Right renal cortex interstitium (tissue), 3 donors: ENCODE measurements around the gene TIMM13. TPM values are rescaled to one million over a fixed set of nuclear protein-coding genes. Genes with fewer than 3 reads are reported as not detected.
"Not testable (repeated sequence)": the region's sequence is repeated elsewhere in the genome, so short reads cannot be mapped to it uniquely, and the experiment has no call there.

ENCODE experiments used
- DNase-seq, 3 donors: peaks; one replicate each; pipeline ENCODE4 v3.0.0-alpha.2; 2013; ENCODE audit warnings: low read depth in 3 of 3, low spot score in 2 of 3
- polyA plus RNA-seq, 3 donors: library from polyadenylated mRNA; unstranded; fragments of 120-200 nt; gene quantifications; one replicate each; pipeline ENCODE4 v1.2.1, GENCODE V29; 2013; ENCODE audit not compliant: insufficient read length in 3 of 3

TIMM13 gene
- 10 to 100 TPM; 55.2 to 73.1 (median 56.7) TPM for polyA plus RNA-seq

DNA sequence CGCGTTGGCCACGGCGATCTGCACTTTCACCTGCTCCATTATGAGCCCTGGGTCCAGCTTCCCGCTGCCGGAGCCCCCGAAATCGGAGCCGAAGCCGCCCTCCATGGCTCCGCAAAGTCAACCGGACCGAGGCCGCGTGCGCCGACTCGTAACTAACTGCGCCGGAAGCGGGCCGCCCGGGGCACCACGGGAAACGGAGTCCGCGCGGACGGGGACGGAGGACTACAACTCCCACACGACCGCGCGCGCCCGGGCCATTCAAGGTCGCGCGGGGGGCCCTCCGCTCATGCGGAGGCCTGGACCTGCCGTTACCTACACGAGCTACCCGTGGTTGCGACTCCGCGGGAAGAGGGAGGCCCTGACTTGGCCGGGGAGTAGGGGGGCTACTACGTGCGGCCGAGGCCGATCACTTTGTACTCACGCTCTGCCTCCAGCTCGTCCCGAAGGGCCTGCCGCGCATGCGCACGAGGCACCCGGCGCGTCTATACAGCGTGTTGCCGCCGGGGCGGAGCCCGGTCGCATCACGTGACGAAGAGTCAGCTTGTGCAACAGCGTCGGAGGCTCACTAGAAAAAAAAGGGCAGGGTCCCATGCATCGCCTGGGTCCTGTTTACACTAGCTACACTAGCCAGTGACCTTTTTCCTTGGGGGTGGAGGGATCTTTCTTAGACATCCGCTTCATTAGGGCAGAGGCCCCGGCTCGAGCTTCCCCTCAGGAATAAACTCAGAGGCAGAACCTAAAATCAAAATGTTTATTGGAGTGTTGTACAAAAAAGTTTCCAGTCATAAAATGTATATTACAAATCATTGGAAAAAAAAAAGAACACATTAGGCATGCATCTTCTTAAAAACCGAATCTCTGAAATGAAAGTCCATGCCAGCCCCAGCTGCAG lies at the start of gene TIMM13:
Gene TIMM13 (minus strand): TSS at position 158 of the 892 bp plus-strand sequence. CDS start 53 bp downstream, at position 105.
- DNase-seq: peak; percentile 97 to 99 (median 99)

DNA sequence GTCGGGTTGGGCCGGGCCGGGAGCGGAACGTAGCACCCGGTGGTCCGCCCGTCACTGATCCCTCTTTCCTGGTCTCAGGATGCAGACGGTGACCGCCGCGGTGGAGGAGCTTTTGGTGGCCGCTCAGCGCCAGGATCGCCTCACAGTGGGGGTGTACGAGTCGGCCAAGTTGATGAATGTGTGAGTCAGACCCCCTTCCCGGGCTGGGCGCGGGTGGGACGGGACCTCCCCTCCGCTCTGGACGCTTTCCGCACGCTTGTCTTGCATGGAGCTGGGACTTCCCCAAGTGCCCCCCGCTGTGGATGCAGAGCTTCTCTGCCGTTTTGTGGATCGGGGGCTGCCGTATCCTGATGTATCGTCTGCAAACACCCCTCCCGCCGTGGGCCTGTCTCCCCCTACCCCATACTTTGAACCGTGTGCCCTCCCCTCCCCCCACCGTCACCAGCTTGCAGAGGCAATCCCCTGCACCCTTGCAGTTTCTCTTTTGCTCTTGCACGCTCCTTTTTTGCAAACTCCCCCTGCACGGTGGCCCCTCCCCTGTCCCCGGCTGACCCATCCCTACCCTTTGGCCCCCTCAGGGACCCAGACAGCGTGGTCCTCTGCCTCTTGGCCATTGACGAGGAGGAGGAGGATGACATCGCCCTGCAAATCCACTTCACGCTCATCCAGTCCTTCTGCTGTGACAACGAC lies 49.2 kb upstream of the TIMM13 start:
- no peak for DNase-seq

DNA sequence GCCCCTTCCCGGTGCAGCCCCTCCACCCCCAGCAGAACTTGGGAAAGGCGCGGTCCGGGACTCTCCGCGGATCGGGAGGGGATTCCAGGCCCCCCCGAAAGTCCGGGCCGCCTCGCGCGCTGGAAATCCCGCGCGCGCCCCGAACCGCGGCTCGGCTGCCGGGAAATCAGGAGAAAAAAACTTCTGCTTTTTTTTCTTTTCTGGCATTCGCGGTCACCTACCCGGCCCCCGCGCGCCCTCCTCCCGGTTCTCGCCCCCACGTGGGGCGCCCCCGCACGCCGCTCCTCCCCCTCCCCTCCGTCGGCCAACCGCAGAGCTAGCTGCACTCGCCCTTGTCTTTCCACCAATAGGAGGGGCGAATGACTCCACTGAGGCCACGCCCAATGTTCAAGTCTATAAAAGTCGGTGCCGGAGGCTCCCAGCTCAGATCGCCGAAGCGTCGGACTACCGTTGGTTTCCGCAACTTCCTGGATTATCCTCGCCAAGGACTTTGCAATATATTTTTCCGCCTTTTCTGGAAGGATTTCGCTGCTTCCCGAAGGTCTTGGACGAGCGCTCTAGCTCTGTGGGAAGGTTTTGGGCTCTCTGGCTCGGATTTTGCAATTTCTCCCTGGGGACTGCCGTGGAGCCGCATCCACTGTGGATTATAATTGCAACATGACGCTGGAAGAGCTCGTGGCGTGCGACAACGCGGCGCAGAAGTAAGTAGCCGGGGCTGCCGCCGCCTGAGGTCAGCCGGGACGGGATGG lies 48.5 kb upstream of the TIMM13 start, which contains the start of gene GADD45B:
Gene GADD45B (plus strand): TSS at position 426 of the 749 bp plus-strand sequence. CDS start 232 bp downstream, at position 658.
- DNase-seq: peak; percentile 95 to 98 (median 95)

DNA sequence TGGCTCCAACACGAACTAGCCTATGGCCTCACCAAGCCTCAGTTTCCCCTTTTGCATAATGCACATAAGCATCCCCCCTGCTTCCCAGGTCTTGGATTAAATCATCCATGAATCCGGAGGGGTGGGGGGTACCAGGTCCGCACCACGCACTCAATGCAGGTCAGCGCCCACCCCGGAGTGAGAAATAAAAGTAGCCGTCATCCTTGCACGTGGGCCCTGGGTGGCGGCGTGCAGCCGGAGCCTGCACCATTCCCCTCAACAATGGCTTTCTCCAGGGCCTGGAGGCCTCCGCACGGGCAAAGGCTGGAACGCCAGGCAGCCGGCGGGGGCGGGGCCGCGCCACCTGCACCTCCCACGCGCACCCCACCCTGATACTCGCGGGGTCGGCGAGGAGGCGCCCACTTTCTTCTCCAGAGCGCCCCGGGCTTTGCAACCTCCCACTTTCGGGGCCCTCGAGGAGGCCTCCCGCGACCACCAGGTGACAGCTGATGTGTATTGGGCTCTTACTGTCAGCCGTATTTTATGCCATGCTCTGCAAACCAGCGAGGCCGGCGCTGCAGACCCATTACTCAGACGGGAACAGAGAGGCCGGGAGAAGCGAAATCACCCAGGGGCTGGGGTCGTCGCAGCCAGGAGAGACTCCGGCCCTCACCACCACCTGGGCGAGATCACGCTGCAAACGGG lies 47.8 kb upstream of the TIMM13 start:
- DNase-seq: no peak

DNA sequence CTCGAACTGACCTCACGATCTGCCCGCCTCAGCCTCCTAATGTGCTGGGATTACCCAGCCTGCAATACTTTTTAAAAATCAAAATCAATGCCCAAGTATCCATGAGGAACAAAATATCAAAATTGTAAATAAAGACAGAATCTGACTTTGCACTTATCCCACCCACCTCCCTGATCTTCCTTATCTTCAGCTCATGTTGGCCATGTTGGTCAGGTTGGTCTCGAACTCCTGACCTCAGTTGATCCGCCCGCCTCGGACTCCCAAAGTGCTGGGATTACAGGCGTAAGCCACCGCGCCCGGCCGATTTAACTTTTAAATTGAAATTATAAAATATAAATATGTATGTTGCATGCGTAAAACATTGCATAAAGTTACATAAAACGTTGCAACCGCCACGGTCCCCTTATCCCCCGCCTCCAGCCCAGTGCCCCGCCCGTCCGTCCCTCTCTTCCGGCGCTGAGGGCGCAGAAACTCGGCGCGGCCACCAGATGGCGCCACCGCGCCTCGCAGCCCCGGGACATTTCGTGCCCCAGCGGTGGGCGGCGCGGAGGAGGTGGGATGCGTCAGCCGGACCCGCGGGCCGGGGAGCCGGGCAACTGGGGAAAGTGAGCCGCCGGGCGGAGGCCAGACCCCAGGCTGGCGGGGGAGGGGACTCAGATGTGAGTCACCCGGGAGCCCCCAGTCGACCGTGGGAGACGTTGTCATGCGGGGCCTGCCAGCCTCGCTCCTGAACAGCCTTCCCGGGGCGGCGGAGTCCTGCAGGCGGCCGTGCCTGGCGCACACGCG lies 47.0 kb upstream of the TIMM13 start:
- DNase-seq: no peak

DNA sequence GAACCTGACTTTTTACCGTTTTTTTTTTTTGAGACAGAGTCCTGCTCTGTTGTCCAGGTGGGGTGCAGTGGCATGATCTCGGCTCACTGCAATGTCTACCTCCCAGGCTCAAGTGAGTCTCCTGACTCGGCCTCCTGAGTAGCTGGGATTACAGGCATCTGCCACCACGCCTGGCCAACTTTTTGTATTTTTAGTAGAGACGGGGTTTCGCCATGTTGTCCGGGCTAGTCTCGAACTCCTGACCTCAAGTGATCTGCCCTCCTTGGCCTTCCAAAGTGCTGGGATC lies 42.5 kb upstream of the TIMM13 start:
- not testable (repeated sequence) for DNase-seq

DNA sequence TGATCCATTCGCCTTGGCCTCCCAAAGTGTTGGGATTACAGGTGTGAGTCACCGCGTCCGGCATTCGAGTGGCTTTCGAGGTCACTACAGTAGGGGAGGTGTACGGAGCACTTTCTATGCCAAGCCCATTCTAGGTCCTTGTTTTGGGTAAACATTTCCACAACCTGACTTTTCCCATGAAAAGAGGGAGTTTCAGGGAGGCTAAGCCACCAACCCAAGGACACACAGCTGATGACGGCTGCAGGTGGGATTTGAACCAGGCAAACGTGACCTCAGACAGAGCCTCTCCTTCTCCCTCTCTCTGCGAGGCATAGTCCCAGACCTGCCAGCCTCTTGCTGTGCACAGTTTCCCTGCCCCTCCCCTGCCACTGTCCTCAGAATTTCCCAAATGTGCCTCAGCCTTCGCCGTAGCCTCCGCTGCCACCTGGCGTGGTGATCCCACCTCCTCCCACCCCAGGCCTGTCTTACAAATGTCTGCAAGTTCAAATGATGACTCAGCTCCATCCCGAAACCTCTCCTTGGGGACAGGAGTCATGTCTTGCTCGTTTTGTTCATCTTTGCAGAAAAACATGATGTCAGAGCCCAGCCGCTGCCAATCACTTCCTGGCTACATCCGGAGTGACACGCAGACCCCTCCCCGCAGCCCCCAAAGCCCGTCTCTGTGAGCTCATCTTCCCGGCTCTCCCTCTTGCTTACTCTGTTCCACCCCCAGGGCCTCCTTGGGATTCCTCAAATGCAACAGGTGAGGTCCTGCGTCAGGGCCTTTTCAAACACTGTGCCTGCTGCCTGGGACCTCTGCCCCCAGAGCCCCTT lies 41.9 kb upstream of the TIMM13 start:
- DNase-seq: no peak

DNA sequence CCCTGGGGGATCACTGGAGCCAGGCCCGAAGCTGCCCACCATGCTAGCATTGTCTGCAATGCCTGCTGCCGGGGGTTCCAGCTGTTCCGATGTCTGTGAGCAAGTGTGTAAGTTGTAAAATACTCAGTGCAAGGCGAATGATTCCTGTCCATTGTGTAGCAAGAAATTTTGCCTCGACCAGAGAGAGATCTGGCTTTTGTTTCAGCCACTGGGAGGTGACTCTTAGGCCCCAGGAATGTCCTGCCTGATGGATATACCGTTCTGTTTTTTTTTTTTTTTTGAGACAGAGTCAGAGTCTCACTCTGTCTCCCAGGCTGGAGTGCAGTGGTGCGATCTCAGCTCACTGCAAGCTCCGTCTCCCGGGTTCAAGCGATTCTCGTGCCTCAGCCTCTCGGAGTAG lies 41.2 kb upstream of the TIMM13 start:
- no peak for DNase-seq

DNA sequence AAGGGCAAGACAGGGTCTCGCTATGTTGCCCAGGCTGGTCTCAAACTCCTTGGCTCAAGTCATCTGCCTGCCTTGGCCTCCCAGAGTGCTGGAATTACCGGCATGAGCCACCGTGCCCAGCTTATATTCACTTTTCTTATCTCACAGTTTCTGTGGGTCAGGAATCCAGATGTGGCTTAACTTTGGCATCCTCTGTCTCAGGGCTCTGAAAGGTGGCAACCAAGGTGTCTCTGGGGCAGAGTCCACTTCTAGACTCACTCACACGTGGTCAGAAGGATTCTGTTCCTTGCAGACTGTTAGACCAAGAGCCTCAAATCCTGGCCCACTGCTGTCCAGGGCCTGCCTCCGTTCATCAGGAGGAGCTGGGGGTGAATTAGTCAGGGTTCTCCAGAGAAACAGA lies 37.0 kb upstream of the TIMM13 start:
- no peak for DNase-seq

DNA sequence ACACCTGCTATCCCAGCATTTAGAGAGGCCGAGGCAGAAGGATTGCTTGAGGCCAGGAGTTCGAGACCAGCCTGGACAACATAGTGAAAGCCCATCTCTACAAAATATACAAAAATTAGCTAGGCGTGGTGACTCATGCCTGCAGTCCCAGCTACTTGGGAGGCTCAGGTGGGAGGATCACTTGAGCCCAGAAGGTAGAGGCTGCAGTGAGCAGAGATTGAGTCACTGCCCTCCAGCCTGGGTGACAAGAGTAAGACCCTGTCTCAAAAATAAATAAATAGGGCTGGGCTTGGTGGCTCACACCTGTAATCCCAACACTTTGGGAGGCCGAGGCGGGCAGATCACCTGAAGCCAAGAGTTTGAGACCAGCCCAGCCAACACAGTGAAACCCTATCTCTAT lies 36.3 kb upstream of the TIMM13 start:
- DNase-seq: not testable (repeated sequence)

DNA sequence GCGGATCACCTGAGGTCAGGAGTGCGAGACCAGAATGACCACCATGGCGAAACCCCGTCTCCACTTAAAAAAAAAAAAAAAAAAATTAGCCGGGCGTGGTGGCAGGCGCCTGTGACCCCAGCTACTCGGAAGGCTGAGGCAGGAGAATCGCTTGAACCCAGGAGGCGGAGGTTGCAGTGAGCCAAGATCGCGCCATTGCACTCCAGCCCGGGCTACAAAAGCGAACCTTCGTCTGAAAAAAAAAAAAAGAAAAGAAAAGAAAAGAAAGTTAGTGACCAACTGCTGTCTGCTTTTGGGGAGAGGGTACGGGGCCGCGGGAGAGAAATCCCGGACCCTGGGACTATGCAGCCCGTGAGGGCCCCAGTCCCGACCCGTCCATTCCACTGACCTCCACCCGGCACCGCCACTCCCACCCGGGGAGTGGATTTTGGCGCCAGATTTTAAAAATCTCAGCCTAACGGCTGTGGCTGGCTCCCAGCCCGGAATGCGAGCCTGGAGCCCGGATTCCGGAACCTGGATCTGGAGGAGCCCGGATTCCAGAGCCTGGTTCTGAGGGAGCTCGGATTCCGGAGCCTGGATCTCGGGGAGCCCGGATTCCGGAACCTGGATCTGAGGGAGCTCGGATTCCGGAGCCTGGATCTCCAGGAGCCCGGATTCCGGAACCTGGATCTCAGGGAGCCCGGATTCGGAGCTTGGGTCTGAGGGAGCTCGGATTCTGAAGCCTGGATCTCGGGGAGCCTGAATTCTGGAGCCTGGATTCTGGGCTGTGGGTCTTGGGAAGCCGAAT lies 35.4 kb upstream of the TIMM13 start:
- peak; percentile 87 to 96 (median 92) for DNase-seq

DNA sequence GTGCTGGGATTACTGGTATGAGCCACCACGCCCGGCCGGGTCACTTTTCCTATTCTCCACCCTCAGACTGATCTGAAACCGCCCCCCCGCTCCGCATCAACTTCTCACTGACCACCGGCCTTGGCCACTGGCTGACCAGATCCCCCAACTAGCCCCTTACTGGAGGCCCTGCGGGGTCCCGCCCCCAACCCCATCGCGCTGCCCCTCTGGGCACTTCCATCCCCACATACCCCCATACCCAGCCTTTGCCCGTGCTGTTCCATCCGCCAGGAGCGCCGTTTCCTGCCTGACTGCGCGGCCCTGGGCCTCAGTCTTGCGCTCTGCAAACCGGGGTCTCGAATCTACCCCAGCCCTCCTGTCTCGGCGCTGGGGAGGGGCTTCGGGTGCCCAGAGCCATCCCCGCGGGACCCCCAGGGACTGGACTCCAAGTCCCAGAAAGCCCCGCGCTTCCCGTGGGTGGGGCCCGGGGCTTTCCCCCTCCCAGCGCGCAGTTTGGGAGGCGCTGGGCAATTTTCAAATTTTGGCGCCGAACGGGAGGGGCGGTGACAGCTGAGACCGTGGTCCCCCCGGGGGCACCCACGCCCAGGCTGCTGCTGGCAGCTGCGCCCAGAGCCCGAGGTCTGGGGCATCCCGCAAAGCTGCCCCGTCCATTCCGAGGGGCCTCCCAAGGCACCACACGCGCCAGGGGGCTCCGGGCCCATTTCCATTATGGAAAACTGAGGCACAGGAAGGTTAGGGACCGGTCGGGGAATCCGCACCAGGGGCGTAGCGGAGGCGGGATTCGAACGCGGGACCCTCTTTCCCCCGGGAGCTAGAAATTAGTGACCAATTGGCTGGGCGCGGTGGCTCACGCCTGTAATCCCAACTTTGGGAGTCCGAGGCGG lies 34.6 kb upstream of the TIMM13 start:
- no peak for DNase-seq

DNA sequence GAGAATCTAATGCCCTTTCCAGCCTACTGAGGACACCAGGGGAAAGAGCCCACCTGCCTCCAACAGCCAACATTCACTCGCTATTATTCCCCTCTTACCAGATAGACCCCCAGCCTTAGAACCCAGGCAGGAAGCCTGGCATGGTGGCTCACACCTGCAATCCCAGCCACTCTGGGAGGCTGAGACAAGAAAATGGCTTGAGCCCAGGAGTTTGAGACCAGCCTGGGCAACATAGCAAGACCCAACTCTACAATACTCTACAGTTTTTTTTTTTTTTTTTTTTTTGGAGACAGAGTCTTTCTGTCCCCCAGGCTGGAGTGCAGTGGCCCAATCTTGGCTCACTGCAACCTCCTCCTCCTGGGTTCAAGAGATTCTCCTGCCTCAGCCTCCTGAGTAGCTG lies 32.9 kb upstream of the TIMM13 start:
- no peak for DNase-seq

DNA sequence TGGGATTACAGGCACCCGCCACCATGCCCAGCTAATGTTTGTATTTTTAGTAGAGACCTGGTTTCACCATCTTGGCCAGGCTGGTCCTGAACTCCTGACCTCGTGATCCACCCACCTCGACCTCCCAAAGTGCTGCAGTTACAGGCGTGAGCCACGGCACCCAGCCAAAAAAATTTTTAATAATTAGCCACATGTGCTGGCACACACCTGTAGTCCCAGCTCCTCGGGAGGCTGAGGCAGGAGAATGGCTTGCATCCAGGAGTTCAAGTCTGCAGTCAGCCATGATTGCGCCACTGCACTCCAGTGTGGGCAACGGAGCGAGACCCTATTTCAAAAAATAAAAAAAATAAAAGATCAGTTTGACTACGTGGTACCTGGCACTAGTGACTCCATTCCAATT lies 31.4 kb upstream of the TIMM13 start:
- DNase-seq: not testable (repeated sequence)

DNA sequence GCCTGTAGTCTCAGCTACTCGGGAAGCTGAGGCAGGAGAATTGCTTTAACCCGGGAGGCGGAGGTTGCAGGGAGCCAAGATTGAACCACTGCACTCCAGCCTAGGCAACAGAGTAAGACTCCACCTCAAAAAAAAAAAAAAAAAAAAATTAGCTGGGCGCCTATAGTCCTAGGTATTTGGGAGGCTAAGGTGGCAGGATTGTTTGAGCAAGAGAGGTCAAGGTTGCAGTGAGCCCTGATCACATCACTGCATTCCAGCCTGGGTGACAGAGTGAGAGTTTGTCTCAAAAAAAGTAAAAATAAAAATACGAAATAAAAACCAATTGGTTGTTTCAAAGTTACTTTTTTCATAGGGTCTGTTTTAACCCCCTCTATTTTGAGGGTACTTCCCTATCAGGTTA lies 30.7 kb upstream of the TIMM13 start:
- DNase-seq: no peak

DNA sequence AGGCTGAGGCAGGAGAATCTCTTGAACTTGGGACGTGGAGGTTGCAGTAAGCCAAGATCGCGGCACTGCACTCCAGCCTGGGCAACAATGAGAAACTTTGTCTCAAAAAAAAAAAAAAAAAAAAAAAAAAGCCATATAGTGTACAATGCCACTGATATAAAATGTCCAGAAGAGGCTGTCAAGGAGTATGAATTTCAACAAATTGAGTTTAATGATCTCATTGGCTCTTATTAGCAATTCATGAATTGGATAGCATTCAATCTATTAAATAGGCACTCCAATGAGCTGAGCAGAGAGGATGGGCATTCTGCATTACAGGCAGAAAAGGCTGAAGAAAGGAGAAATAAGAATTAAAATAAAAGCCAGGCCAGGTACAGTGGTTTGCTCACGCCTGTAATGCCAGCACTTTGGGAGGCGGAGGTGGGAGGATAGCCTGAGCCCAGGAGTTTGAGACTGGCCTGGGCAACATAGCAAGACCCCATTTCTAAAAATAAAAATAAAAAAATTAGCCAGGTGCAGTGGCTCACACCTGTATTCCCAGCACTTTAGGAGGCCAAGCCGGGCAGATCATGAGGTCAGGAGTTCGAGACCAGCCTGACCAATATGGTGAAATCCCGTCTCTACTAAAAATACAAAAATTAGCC lies 30.1 kb upstream of the TIMM13 start:
- DNase-seq: no peak
